Activated CD8-positive, alpha-beta T cell treated with anti-CD3 and anti-CD28 coated beads for 36 hours (primary cell): ENCODE measurements around the gene ANAPC1. TPM values are rescaled to one million over a fixed set of nuclear protein-coding genes. Genes with fewer than 3 reads are reported as not detected.

ENCODE experiments used
- ATAC-seq: fragments of 200-7000 bp; cut with Tn5 transposase; one replicate; pipeline ENCODE4 v1.10.0; 2021; ENCODE audit warnings: mild to moderate bottlenecking, moderate library complexity
- CTCF ChIA-PET: fragments of 350-600 bp; sonication (Branson Sonifier 250); formaldehyde crosslinking; loops from one replicate; lab custom pipeline; 2021; ENCODE audit warnings: antibody characterized with exemption; lab: Charles Lee
- POLR2A ChIA-PET: fragments of 350-600 bp; sonication (Branson Sonifier 250); formaldehyde crosslinking; loops from one replicate; lab custom pipeline; 2021; ENCODE audit warnings: antibody characterized with exemption; lab: Charles Lee
- DNase-seq: peaks from one replicate; pipeline ENCODE4 v3.0.0-alpha.2; 2020
- H3K27ac Mint-ChIP-seq: one replicate; pipeline ENCODE4 v1.8.0; 2021; ENCODE audit warnings: mild to moderate bottlenecking, mixed read lengths
- H3K27me3 Mint-ChIP-seq: one replicate; pipeline ENCODE4 v1.8.0; 2021; ENCODE audit warnings: mixed read lengths
- H3K36me3 Mint-ChIP-seq: one replicate; pipeline ENCODE4 v1.8.0; 2021; ENCODE audit warnings: low read depth, mixed read lengths
- H3K4me1 Mint-ChIP-seq: one replicate; pipeline ENCODE4 v1.8.0; 2021; ENCODE audit warnings: low read depth, mixed read lengths
- H3K4me3 Mint-ChIP-seq: one replicate; pipeline ENCODE4 v1.8.0; 2021; ENCODE audit warnings: mild to moderate bottlenecking, moderate library complexity, mixed read lengths
- H3K9me3 Mint-ChIP-seq: one replicate; pipeline ENCODE4 v1.8.0; 2021; ENCODE audit warnings: mixed read lengths
- CTCF ChIP-seq: fragments of 200-600 bp; IDR thresholded peaks from one replicate; pipeline ENCODE4 v1.8.0; 2022; ENCODE audit warnings: antibody characterized with exemption, mild to moderate bottlenecking
- intact Hi-C: fragments of 100-400 bp; cut with micrococcal nuclease; formaldehyde crosslinking; loops from one replicate; pipeline ENCODE4 v1.10.0; 2022
- total RNA-seq, 2 experiments: library from RNA; stranded (reverse); gene quantifications; one replicate each; pipeline ENCODE4 v1.2.3, GENCODE V29; 2021

ANAPC1 gene
- total RNA-seq, 2 experiments from 2014 or later = 118 to 135 TPM

GRCh38 chr2:111927723-111928122 is 43.7 kb upstream of the ANAPC1 start:
- ChIA-PET CTCF (interaction anchor here (1.4 to 2.1 kb wide), 2 partner anchors 9 to 30 kb away, joined by 3 to 7 read pairs; no protein-coding TSS in a partner anchor), POLR2A (interaction anchor here (0.6 kb wide), 1 partner anchor 51 kb away, joined by 3 read pairs; no protein-coding TSS in a partner anchor)
- ATAC-seq = no peak
- TF ChIP-seq CTCF = no peak
- H3K27me3 Mint-ChIP-seq = no peaks in the 10 kb centered on the region
- no peaks in the 10 kb centered on the region for H3K9me3 Mint-ChIP-seq
- H3K4me3 Mint-ChIP-seq = no peak overlapping the region
- no peak for DNase-seq
- intact Hi-C loops = no loop called here
- H3K36me3 Mint-ChIP-seq = no peaks in the 10 kb centered on the region
- no peak overlapping the region for H3K27ac Mint-ChIP-seq
- peaks cover 10% of the 10 kb centered on the region for H3K4me1 Mint-ChIP-seq

GRCh38 chr2:111924617-111925107 is 40.7 kb upstream of the ANAPC1 start:
- ATAC-seq (no peak), DNase-seq (no peak)
- Mint-ChIP-seq H3K27me3 (no peaks in the 10 kb centered on the region), H3K9me3 (no peaks in the 10 kb centered on the region), H3K36me3 (no peaks in the 10 kb centered on the region), H3K4me3 (no peak overlapping the region), H3K4me1 (no peaks in the 10 kb centered on the region), H3K27ac (no peak overlapping the region)
- intact Hi-C loops = no loop called here
- POLR2A ChIA-PET = interaction anchor here (0.9 kb wide), 1 partner anchor 26 kb away, joined by 3 read pairs; no protein-coding TSS in a partner anchor
- no peak for TF ChIP-seq CTCF
- CTCF ChIA-PET = no interaction called here

GRCh38 chr2:111923276-111923804 is 39.3 kb upstream of the ANAPC1 start:
- H3K4me3 Mint-ChIP-seq = no peak overlapping the region
- intact Hi-C loops = no loop called here
- H3K4me1 Mint-ChIP-seq = no peaks in the 10 kb centered on the region
- no peak for DNase-seq
- H3K27me3 Mint-ChIP-seq = no peaks in the 10 kb centered on the region
- H3K36me3 Mint-ChIP-seq = no peaks in the 10 kb centered on the region
- H3K9me3 Mint-ChIP-seq = no peaks in the 10 kb centered on the region
- CTCF ChIA-PET = interaction anchor here (1.7 kb wide), 1 partner anchor 38 kb away, joined by 4 read pairs; no protein-coding TSS in a partner anchor
- no peak overlapping the region for H3K27ac Mint-ChIP-seq
- POLR2A ChIA-PET = no interaction called here
- ATAC-seq = no peak
- no peak for TF ChIP-seq CTCF

- ATAC-seq (no peak), DNase-seq (no peak)
- Mint-ChIP-seq H3K9me3 (no peaks in the 10 kb centered on the region), H3K4me1 (no peaks in the 10 kb centered on the region), H3K27me3 (no peaks in the 10 kb centered on the region), H3K4me3 (no peak overlapping the region), H3K27ac (no peak overlapping the region), H3K36me3 (no peaks in the 10 kb centered on the region)
- POLR2A ChIA-PET = interaction anchor here (0.6 to 1.1 kb wide), 2 partner anchors 8 to 111 kb away, joined by 4 read pairs; no protein-coding TSS in a partner anchor
- intact Hi-C loops = no loop called here
- CTCF ChIA-PET = interaction anchor here (1.0 to 1.5 kb wide), 2 partner anchors 8 to 63 kb away, joined by 3 to 7 read pairs; no protein-coding TSS in a partner anchor
- TF ChIP-seq CTCF = no peak
Measured at GRCh38 chr2:111919794-111920608, 36.0 kb upstream of the ANAPC1 start.
